Fibroblast of lung (primary cell): ENCODE measurements around the gene XPNPEP2.

Experiments
- CTCF ChIP-seq, 2 donors: IDR thresholded peaks in 1 of 2; conservative IDR thresholded peaks in 1 of 2; 1 replicate in 1 of 2; 2 replicates in 1 of 2; pipeline ENCODE4 v1.5.1; 2011 to 2012; ENCODE audit warnings: low read length in 2 of 2, control low read depth in 1 of 2, inconsistent platforms in 1 of 2, low read depth in 1 of 2, mild to moderate bottlenecking in 1 of 2
- EZH2 ChIP-seq: IDR thresholded peaks from 2 replicates; pipeline ENCODE4 v1.5.1; 2012; ENCODE audit warnings: low read length, control low read depth, mild to moderate bottlenecking; ENCODE audit errors: missing control alignments

- TF ChIP-seq EZH2 (no peak), CTCF (conservative IDR thresholded peaks at IDR 0.05 in 1 of 2, IDR thresholded peaks at IDR 0.05 in 1 of 2; ENCODE audit: low read depth in 1 of 2, low read length in 2 of 2) (no peak)
Measured at GRCh38 chrX:129788527-129788926, 49.7 kb downstream of the XPNPEP2 start.
